ENCODE measurements around the gene RDX.

DNA sequence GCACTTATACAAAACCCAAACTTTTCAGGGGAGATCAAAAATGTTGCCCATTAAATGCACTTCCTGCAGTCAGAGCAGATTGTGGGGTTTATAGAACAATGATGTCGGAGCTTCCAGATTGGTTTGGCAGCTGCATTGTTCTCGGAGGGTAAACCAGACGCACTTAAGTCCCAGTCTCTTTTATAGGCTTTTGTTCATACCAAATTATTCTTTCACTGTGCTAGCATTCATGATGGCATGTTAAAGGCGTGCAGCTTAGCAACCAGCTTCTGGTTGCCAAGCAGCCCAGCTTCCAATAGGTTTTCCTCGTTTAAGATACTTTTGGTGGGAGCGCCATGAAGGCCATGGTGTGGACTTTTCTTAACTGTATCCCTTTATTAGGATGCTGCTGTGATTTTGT lies 162.3 kb downstream of the RDX start:
- TF ChIP-seq CTCF (IDR thresholded peaks at IDR 0.05 in 4 of 5, conservative IDR thresholded peaks at IDR 0.05 in 1 of 5) (no peak), POLR2A (IDR thresholded peaks at IDR 0.05) (no peak)
